ENCODE measurements around the gene CA5A. TPM values are rescaled to one million over a fixed set of nuclear protein-coding genes. Genes with fewer than 3 reads are reported as not detected.

Gene CA5A
- total RNA-seq, 1 donor from 2014 or later, result not detected

DNA sequence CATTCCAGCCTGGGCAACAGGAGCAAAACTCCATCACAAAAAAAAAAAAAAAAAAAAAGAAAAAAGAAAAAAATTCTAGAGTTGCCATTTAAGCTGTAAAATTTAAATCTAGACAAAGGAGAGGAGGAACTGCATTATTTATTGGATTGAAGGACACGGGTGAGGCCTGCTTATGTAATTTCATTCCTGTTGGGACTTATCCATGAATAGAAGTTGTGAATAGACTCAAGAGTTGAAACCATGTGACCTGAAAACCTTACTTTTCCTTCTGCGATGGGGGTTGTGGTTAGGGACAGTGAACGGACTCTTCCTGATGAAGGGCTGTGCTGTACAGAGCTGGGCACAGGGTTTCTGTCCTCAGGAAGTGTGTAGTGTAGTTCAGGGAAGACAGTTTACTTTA lies 37.4 kb upstream of the CA5A start:
- Mint-ChIP-seq H3K4me3 (ENCODE audit: unreplicated experiment) (no peak overlapping the region), H3K4me1 (ENCODE audit: low read depth, unreplicated experiment) (peaks cover 20% of the 10 kb centered on the region), H3K27ac (ENCODE audit: unreplicated experiment) (no peak overlapping the region), H3K9me3 (ENCODE audit: unreplicated experiment) (peaks cover 19% of the 10 kb centered on the region), H3K27me3 (ENCODE audit: low read depth, unreplicated experiment) (no peaks in the 10 kb centered on the region), H3K36me3 (ENCODE audit: low read depth, unreplicated experiment) (peaks cover 40% of the 10 kb centered on the region)
- Histone ChIP-seq H3K4me3 (ENCODE audit: insufficient read depth, low read depth, low read length) (no peak overlapping the region), H3K79me2 (ENCODE audit: insufficient read depth, low read length) (peaks cover 51% of the 10 kb centered on the region), H4K20me1 (ENCODE audit: insufficient read depth, low read length) (no peaks in the 10 kb centered on the region), H2AFZ (ENCODE audit: low read depth, low read length) (no peak overlapping the region), H3K4me1 (ENCODE audit: insufficient read depth, low read length) (peaks cover 18% of the 10 kb centered on the region), H3K9me3 (ENCODE audit: insufficient read depth, low read depth, low read length) (peaks cover 6% of the 10 kb centered on the region), H3K27me3 (ENCODE audit: insufficient read depth, low read length) (no peaks in the 10 kb centered on the region), H3K27ac (ENCODE audit: low read depth, low read length) (no peak overlapping the region), H3K9ac (ENCODE audit: low read length) (no peak overlapping the region), H3K4me2 (ENCODE audit: low read length) (no peak overlapping the region), H3K36me3 (ENCODE audit: insufficient read depth, low read length) (no peaks in the 10 kb centered on the region)
- FAIRE-seq (no peak), DNase-seq (ENCODE audit: low read depth) (no peak)
- TF ChIP-seq, protein P1, sequence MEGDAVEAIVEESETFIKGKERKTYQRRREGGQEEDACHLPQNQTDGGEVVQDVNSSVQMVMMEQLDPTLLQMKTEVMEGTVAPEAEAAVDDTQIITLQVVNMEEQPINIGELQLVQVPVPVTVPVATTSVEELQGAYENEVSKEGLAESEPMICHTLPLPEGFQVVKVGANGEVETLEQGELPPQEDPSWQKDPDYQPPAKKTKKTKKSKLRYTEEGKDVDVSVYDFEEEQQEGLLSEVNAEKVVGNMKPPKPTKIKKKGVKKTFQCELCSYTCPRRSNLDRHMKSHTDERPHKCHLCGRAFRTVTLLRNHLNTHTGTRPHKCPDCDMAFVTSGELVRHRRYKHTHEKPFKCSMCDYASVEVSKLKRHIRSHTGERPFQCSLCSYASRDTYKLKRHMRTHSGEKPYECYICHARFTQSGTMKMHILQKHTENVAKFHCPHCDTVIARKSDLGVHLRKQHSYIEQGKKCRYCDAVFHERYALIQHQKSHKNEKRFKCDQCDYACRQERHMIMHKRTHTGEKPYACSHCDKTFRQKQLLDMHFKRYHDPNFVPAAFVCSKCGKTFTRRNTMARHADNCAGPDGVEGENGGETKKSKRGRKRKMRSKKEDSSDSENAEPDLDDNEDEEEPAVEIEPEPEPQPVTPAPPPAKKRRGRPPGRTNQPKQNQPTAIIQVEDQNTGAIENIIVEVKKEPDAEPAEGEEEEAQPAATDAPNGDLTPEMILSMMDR (IDR thresholded peaks at IDR 0.05; ENCODE audit: insufficient read depth, low read depth, low read length), result no peak

DNA sequence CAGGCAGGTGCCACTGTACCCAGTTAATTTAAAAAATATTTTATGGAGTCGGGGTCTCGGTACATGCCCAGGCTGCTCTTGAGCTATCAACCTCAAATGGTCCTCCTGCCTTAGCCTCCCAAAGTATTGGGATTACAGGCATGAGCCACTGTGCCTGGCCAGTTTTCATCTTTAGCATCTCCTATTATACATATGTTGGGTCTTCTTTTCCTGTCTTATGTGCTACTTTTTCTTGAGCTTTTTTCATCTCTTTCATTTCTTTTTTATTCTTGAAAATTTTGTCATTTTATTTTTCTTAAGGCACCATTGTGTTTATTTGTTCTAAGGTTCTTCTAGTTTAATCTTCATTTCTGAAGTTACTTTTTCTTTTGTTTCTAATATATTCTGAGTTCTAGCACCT lies 35.6 kb upstream of the CA5A start:
- H3K4me3 Mint-ChIP-seq (ENCODE audit: unreplicated experiment), result no peak overlapping the region
- FAIRE-seq, result no peak
- H3K9ac ChIP-seq (ENCODE audit: low read length), result no peak overlapping the region

DNA sequence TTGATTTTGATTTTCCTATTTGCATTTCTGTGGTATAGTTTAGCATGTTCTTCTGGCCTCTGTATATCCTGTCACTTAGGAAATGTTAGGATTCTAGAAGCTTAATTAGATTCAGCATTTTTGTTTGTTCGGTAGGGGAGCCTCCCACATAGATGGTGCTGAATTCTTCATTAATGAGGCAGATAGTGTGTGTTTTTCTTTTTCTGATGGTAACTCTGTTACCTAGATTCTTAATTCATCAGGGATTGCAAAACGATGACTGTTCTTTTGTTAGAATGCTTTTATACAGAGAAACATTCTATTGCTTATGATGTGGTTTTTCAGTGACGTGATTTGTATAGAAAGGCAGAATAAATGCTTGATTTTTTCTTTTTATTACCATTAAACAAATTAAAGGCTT lies 33.9 kb upstream of the CA5A start:
- H3K27ac Mint-ChIP-seq (ENCODE audit: unreplicated experiment), result peak overlapping the region; percentile 87
- H3K9me3 ChIP-seq (ENCODE audit: insufficient read depth, low read depth, low read length), result peaks cover 6% of the 10 kb centered on the region
- H3K4me3 Mint-ChIP-seq (ENCODE audit: unreplicated experiment), result no peak overlapping the region
- peak overlapping the region; percentile 91 for H3K27ac ChIP-seq (ENCODE audit: low read depth, low read length)
- peaks cover 27% of the 10 kb centered on the region for H3K4me1 Mint-ChIP-seq (ENCODE audit: low read depth, unreplicated experiment)
- no peaks in the 10 kb centered on the region for H3K27me3 ChIP-seq (ENCODE audit: insufficient read depth, low read length)
- DNase-seq (ENCODE audit: low read depth) (peak; percentile 91), FAIRE-seq (no peak)
- no peaks in the 10 kb centered on the region for H4K20me1 ChIP-seq (ENCODE audit: insufficient read depth, low read length)
- TF ChIP-seq, protein P1 (IDR thresholded peaks at IDR 0.05; ENCODE audit: insufficient read depth, low read depth, low read length), result no peak
- TF ChIP-seq EZH2 (IDR thresholded peaks at IDR 0.05; ENCODE audit: insufficient read depth, low read length), result no peak
- H3K27me3 Mint-ChIP-seq (ENCODE audit: low read depth, unreplicated experiment), result no peaks in the 10 kb centered on the region
- H3K4me1 ChIP-seq (ENCODE audit: insufficient read depth, low read length), result peaks cover 30% of the 10 kb centered on the region
- H3K36me3 ChIP-seq (ENCODE audit: insufficient read depth, low read length), result no peaks in the 10 kb centered on the region
- H3K9ac ChIP-seq (ENCODE audit: low read length), result peak overlapping the region; percentile 64
- no peak overlapping the region for H3K4me3 ChIP-seq (ENCODE audit: insufficient read depth, low read depth, low read length)
- peak overlapping the region; percentile 14 for H3K4me2 ChIP-seq (ENCODE audit: low read length)
- peaks cover 19% of the 10 kb centered on the region for H3K9me3 Mint-ChIP-seq (ENCODE audit: unreplicated experiment)
- no peak overlapping the region for H2AFZ ChIP-seq (ENCODE audit: low read depth, low read length)
- peaks cover 38% of the 10 kb centered on the region for H3K36me3 Mint-ChIP-seq (ENCODE audit: low read depth, unreplicated experiment)
- H3K79me2 ChIP-seq (ENCODE audit: insufficient read depth, low read length), result peaks cover 71% of the 10 kb centered on the region

More for the DNA sequence above, 35.6 kb upstream of the CA5A start:
- Histone ChIP-seq H3K36me3 (ENCODE audit: insufficient read depth, low read length) (no peaks in the 10 kb centered on the region), H3K4me3 (ENCODE audit: insufficient read depth, low read depth, low read length) (no peak overlapping the region), H3K4me1 (ENCODE audit: insufficient read depth, low read length) (peaks cover 18% of the 10 kb centered on the region), H3K27ac (ENCODE audit: low read depth, low read length) (no peak overlapping the region), H3K79me2 (ENCODE audit: insufficient read depth, low read length) (peaks cover 59% of the 10 kb centered on the region), H4K20me1 (ENCODE audit: insufficient read depth, low read length) (no peaks in the 10 kb centered on the region), H2AFZ (ENCODE audit: low read depth, low read length) (no peak overlapping the region), H3K9me3 (ENCODE audit: insufficient read depth, low read depth, low read length) (peaks cover 6% of the 10 kb centered on the region), H3K4me2 (ENCODE audit: low read length) (no peak overlapping the region), H3K27me3 (ENCODE audit: insufficient read depth, low read length) (no peaks in the 10 kb centered on the region)
- TF ChIP-seq, protein P1 (IDR thresholded peaks at IDR 0.05; ENCODE audit: insufficient read depth, low read depth, low read length), result no peak
- no peak for TF ChIP-seq EZH2 (IDR thresholded peaks at IDR 0.05; ENCODE audit: insufficient read depth, low read length)
- DNase-seq (ENCODE audit: low read depth), result no peak
- Mint-ChIP-seq H3K27me3 (ENCODE audit: low read depth, unreplicated experiment) (no peaks in the 10 kb centered on the region), H3K27ac (ENCODE audit: unreplicated experiment) (no peak overlapping the region), H3K36me3 (ENCODE audit: low read depth, unreplicated experiment) (peaks cover 39% of the 10 kb centered on the region), H3K9me3 (ENCODE audit: unreplicated experiment) (peaks cover 19% of the 10 kb centered on the region), H3K4me1 (ENCODE audit: low read depth, unreplicated experiment) (peaks cover 25% of the 10 kb centered on the region)
